Astrocyte of the cerebellum (primary cell): ENCODE measurements around the gene CARD11.

Source experiments
- DNase-seq: peaks from one replicate; pipeline ENCODE4 v3.0.0-alpha.2; 2011; ENCODE audit warnings: low read depth
- H3K4me3 ChIP-seq: 2 replicates; pipeline ENCODE4 v1.5.1; 2011; ENCODE audit warnings: mild to moderate bottlenecking, low read depth, low read length, moderate library complexity
- in situ Hi-C: cut with HindIII; loops from 2 replicates; pipeline ENCODE4 v1.10.0; 2017; ENCODE audit warnings: low sequenced_read_pairs
- TF ChIP-seq, protein P1 (sequence below): IDR thresholded peaks from 2 replicates; pipeline ENCODE4 v1.5.1; 2012; ENCODE audit warnings: low read length, low read depth, moderate library complexity, mild to moderate bottlenecking; ENCODE audit errors: missing control alignments

CARD11 gene

DNA sequence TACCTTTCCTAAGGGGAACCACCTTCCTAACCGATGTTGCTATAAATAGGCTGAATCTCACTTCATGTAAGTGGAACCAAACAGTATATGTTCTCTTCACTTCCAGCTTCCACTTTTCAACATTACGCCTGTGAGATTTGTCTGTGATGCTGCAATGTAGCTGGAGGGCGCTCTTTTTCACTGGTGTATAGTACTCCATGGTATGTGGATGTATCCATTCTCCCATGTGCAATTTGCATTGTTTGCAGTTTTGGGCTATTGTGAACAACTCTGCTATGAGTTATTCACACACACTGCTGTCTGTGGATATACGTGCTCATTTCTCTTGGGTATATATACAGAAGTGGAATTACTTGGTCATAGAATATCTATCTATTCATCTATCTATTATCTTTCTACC lies 123.6 kb downstream of the CARD11 start:
- DNase-seq: no peak
- TF ChIP-seq, protein P1, sequence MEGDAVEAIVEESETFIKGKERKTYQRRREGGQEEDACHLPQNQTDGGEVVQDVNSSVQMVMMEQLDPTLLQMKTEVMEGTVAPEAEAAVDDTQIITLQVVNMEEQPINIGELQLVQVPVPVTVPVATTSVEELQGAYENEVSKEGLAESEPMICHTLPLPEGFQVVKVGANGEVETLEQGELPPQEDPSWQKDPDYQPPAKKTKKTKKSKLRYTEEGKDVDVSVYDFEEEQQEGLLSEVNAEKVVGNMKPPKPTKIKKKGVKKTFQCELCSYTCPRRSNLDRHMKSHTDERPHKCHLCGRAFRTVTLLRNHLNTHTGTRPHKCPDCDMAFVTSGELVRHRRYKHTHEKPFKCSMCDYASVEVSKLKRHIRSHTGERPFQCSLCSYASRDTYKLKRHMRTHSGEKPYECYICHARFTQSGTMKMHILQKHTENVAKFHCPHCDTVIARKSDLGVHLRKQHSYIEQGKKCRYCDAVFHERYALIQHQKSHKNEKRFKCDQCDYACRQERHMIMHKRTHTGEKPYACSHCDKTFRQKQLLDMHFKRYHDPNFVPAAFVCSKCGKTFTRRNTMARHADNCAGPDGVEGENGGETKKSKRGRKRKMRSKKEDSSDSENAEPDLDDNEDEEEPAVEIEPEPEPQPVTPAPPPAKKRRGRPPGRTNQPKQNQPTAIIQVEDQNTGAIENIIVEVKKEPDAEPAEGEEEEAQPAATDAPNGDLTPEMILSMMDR: no peak
- in situ Hi-C loops: no loop called here

DNA sequence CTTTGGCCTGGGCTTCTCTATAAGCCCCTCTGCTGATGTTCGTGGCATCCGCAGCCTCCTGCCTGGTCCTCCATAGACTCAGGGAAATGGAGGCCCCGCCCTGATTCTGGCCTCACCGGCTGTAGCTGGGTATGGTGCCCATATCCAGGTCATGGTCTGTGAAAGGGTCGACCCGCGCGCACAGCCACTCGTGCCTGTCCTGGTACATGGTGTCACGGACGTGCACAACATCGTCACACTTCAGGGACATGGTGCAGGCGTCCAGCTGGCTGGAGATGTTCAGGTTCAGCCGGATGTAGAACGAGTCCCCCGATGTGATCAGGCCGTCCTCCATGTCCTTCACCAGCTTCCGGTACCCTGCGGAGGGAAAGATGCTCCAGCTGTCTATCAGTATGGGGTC lies 124.4 kb downstream of the CARD11 start:
- in situ Hi-C loops: no loop called here

More for the DNA sequence above, 123.6 kb downstream of the CARD11 start:
- H3K4me3 ChIP-seq: no peak overlapping the region

DNA sequence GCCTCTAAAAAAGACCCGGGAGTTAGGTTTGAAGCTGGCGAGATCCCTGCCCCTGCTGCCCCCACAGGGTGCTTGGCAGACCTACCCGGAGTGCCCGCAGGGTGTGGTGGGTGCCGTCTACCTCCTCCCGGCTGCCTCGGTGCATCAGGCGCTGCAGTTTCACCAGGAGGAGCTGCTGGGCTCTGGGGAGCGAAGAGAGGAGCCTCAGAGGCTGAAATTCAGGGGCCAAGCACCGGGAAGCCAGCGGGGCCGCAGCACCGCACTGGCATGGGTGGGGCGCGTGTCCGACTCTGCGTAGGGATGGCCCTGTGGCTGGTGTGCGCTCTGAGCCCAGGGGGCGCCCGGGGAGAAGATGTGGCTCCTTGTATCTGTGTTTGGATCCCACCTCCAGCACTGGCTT lies 125.3 kb downstream of the CARD11 start:
- in situ Hi-C loops: no loop called here
- DNase-seq: no peak
- TF ChIP-seq, protein P1: no peak
- no peak overlapping the region for H3K4me3 ChIP-seq

More for the DNA sequence above, 124.4 kb downstream of the CARD11 start:
- no peak overlapping the region for H3K4me3 ChIP-seq
- no peak for DNase-seq
- TF ChIP-seq, protein P1: no peak

DNA sequence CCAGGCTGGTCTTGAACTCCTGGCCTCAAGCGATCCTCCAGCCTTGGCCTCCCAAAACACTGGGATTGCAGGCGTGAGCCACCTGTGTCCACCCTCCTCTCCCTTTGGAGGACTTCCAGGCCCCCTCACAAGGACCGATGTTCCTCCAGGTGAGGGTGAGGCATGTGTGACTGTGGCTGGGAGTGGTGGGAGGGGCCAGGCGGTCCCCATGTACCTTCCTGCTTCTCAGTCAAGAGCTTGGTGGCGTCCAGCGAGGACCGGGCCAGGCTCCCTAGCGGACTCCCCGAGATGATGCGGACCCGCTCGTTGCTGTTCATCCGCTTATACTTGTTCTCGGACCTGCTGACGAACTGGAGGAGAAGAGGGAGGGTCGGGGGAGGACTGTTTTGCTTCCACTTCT lies 128.6 kb downstream of the CARD11 start:
- DNase-seq: no peak
- H3K4me3 ChIP-seq: no peak overlapping the region
- TF ChIP-seq, protein P1: no peak
- in situ Hi-C loops: no loop called here

GRCh38 chr7:2913760-2914387 lies 129.8 kb downstream of the CARD11 start:
- no peak overlapping the region for H3K4me3 ChIP-seq
- DNase-seq: no peak
- TF ChIP-seq, protein P1: no peak
- in situ Hi-C loops: no loop called here

- DNase-seq: no peak
These were observed 130.8 kb downstream of the CARD11 start for GRCh38 chr7:2912684-2913439.

More at GRCh38 chr7:2912684-2913439, 130.8 kb downstream of the CARD11 start:
- TF ChIP-seq, protein P1: no peak
- in situ Hi-C loops: no loop called here
- H3K4me3 ChIP-seq: no peak overlapping the region
